ENCODE results near the gene TSPO.

- TF ChIP-seq EZH2 (IDR thresholded peaks at IDR 0.05), result no peak
- no peak for TF ChIP-seq POLR2AphosphoS5 (IDR thresholded peaks at IDR 0.05; ENCODE audit: borderline replicate concordance, low read depth, low read length)
Observed at GRCh38 chr22:43126501-43127165, 24.7 kb upstream of the TSPO start.

All from SK-N-MC (cell line).